ENCODE results near the gene FAM181B. TPM values are rescaled to one million over a fixed set of nuclear protein-coding genes. Genes with fewer than 3 reads are reported as not detected.

The FAM181B gene
- total RNA-seq (2014; rRNA removed; shearing (Covaris generic)) = not detected in 2 replicates
- not detected in 2 replicates for polyA plus RNA-seq (2014; cell fraction: nucleus; rRNA removed)

DNA sequence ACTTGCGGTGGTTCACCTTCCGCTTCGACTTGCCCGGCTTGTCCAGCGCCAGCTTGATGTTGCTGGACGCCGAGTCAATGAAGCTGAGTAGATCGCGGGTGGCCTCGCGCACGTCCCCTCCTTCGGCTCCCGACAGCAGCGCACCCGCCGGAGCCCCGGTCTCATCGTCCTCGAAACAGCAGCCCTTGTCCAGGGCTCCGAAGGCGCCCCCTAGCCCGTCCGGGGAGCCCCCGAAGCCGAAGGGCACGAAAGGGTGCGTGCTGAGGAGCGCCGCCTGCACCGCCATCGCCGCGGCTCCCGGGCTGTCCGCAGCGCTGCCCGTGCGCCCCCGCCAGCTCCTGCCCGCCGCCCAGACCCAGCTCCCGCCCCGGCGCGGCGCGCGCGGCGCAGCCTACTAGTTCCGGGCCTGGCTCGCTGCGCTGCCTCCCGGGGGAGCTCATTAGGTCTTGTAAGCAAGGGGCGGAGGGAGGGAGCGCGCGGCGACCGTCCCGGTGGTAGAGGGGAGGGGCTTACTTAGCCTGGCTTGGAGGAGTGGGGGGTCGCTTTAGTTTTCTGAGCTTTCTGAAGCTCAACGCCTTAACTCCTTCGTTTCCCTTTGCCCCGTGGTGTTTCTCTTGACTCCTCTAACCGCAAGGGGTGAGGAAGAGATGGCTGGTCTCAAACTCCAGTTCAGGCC, at the start of gene FAM181B:
Gene FAM181B, minus strand, starts transcription at position 421 of the 676 bp plus-strand sequence. Its CDS starts 135 bp downstream, at position 286.
- no peak for DNase-seq (ENCODE audit: extremely low read depth, low read depth)

GRCh38 chr11:82782825-82783374, 49.2 kb upstream of the FAM181B start:
- no peak for DNase-seq (ENCODE audit: extremely low read depth, low read depth)

DNA sequence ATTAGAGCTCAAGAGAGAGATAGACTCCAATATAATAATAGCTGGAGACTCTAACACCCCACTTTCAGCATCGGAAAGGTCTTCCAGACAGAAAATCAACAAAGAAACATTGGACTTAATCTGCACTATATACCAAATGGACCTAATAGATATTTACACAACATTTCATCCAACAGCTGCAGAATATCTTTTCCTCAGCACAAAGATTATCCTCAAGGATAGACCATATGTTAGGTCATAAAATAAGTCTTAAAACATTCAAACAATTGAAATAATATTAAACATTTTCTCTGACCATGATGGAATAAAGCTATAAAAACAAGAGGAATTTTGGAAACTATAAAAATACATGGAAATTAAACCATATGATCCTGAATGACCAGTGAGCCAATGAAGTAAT, 45.1 kb upstream of the FAM181B start:
- no peak for DNase-seq (ENCODE audit: extremely low read depth, low read depth)

- no peak for DNase-seq (ENCODE audit: extremely low read depth, low read depth)
Measured at GRCh38 chr11:82776377-82776776, 42.7 kb upstream of the FAM181B start.

DNA sequence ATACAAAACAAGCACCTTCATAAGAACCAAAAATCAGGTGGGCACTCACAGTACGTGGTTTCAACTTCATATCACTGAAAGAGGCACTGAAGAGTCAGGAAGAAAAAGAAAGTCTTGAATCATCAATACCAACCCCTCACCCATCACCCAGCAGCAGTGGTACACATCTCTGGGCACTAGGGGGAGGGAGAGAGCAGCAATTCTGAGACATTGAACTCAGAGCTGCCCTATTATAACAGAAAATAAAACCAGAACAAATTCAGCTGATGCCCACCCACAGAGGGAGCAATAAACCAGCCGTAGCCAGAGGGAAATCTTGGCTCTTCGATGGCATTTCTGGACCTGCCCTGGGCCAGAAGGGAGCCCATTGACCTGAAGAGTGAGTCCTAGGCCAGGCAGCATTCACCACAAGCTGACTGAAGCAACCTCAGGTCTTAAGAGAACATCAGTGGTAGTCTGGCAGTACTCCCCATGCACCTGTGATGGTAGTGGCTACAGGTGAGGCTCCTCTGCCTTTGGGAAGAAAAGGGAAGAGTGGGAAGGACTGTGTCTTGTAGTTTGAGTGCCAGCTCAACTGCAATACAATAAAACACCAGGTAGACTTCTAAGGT, 42.2 kb upstream of the FAM181B start:
- DNase-seq (ENCODE audit: extremely low read depth, low read depth) = peak; percentile 21

GRCh38 chr11:82775218-82775617, 41.6 kb upstream of the FAM181B start:
- DNase-seq (ENCODE audit: extremely low read depth, low read depth) = no peak

- no peak for DNase-seq (ENCODE audit: extremely low read depth, low read depth)
Measured at GRCh38 chr11:82771781-82772180, 38.1 kb upstream of the FAM181B start.

DNA sequence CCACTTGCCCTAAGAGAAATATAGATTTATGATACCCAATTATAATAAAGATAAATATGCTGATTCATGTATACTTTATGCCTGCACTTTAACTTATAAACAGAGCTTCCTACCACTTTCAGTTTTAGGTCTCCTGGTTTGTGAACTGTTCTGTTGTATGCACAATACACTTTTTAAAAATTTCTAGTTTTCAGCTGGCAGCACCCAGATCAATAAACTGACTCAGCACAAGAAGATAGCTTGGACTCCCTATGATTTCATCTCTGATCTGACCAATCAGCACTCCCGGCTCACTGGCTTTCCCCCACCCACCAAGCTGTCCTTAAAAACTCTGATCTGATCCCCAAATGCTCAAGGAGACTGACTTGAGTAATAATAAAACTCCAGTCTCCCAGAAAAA, 33.5 kb upstream of the FAM181B start:
- no peak for DNase-seq (ENCODE audit: extremely low read depth, low read depth)

GRCh38 chr11:82765466-82766034, 31.9 kb upstream of the FAM181B start:
- DNase-seq (ENCODE audit: extremely low read depth, low read depth) = no peak

DNA sequence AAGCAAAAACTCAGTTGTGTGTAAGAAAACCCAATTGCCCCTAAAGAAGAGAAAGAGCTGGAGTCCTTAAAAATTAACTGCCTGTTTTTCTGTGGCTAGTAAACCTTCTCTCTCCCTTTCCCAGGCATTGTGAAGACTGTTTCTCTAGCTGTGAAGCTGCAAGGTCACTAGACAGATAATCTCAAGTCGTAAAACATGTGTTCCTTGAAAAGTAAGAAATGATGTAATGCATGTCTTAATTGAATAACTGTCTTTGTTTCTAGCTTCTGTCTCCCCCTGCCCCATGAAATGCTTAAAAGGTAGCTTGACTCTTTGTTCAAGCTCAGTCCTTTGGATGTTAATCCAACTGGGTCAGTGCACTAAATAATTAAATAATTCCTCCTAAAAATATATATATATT, 29.5 kb upstream of the FAM181B start:
- DNase-seq (ENCODE audit: extremely low read depth, low read depth) = no peak

- DNase-seq (ENCODE audit: extremely low read depth, low read depth) = no peak
Measured at GRCh38 chr11:82759649-82760048, 26.0 kb upstream of the FAM181B start.

- peak; percentile 41 for DNase-seq (ENCODE audit: extremely low read depth, low read depth)
Measured at GRCh38 chr11:82757660-82758357, 24.1 kb upstream of the FAM181B start.

DNA sequence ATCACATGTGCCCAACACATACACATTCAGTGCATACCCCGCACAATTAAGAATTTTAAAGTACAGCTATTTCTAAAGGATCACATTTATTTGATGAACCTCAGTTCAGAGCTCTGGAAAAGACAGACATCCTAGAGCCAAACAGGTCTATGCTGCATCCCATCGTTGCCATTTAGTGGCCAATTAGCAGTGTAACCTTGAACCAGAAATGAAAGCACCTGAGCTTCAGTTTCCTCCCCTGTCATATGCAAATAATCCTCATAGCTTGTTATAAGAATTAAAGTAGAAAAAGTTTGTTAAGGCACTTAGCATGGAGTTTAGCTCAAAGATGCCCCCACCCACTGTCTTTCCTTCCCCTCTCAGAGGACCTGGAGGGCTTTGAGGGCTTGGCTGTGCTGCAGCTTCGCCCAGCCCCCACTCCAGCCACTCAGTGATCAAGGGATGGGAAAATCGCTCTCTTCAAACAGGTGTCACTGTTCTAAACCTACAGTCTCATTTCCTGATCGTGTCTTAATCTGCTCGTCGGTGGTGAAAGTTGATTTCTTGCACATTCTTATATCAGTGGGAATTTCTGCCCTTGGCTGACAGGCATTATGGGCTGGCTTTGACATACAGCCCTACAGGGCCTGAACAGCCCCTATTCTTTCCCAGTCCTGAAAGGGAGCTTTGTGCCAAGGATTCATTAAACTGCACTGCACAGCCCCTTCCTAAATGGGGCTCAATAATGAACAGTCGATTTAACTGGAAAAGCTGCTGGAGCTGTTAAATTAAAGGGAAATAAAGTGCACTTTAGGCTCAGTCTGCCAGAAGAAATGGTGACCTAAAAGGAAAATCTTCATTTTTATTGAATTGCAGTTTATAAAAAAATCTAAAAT, 23.3 kb upstream of the FAM181B start:
- DNase-seq (ENCODE audit: extremely low read depth, low read depth) = no peak

- no peak for DNase-seq (ENCODE audit: extremely low read depth, low read depth)
Measured at GRCh38 chr11:82754410-82754809, 20.7 kb upstream of the FAM181B start.

DNA sequence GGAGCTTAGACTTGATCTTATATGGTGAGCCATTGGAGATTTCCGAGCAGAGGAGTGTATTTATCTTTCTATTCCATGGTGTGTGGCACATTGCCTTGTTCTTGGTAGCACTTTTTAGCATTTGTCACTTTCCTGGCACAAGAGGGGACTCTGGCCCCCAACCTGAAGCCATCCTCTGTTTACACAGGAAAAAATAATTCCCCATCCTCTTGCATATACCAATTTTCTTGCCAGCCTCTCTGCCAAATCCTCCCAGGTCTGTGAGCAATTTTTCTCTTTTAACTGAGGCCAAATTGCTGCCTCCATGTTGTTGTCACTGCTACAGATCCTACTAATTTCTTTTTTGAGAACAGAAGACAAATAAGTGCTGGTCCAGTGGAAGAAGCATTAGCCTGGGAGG, 20.3 kb upstream of the FAM181B start:
- DNase-seq (ENCODE audit: extremely low read depth, low read depth) = no peak

DNA sequence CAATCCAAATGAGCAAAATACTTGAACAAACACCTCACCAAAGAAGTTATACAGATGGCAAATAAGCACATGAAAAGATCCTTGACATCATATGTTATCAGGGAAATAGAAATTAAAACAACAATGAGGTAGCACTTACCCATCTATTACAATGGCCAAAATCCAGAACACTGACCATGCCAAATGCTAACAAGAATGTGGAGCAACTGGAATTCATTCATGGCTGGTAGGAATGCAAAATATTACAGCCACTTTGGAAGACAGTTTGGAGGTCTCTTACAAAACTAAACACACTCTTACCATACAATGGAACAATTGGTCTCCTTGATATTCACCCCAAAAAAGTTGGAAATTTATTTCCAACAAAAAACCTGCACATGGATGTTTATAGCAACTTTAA, 19.1 kb upstream of the FAM181B start:
- DNase-seq (ENCODE audit: extremely low read depth, low read depth) = no peak

DNA sequence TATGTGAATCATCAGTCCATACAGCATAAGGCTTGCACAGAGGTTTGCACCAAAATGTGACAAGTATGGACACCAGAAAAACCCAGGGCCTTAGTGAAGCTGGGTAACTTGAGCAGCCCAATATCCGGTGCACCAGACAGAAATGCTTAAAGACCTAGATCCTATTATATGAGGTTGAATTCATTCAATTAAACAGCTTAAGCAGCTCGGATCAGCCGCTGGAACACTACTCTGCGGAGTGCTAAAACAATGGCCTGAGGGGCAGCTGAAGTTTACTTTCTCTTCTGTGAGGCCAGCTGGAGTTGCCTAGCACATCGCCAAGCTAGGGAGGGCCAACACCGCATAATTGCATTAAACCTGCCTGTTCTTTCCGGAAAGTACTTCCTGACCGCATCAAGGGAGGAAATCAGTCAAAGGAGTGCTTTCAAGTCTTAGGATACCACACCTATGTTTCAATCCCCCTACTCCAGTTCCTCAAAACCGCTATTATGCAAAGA, 17.0 kb upstream of the FAM181B start:
- no peak for DNase-seq (ENCODE audit: extremely low read depth, low read depth)

DNA sequence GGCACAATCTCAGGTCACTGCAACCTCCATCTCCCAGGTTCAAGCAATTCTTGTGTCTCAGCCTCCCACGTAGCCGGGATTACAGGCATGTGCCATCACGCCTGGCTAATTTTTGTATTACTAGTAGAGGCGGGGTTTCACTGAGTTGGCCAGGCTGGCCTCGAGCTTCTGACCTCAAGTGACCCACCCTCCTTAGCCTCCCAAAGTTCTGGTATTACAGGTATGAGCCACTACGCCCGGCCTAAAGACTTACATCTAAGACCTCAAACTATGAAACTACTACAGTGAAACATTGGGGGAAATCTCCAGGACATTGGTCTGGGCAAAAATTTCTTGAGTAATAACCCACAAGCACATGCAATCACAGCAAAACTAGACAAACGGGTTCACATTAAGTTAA, 13.8 kb upstream of the FAM181B start:
- no peak for DNase-seq (ENCODE audit: extremely low read depth, low read depth)

- no peak for DNase-seq (ENCODE audit: extremely low read depth, low read depth)
Measured at GRCh38 chr11:82738091-82738490, 4.4 kb upstream of the FAM181B start.

- DNase-seq (ENCODE audit: extremely low read depth, low read depth) = no peak
Measured at GRCh38 chr11:82734120-82734479, 436 bp upstream of the FAM181B start.

Data from NCI-H460 (cell line).